ENCODE results near the gene SSBP3. TPM values are rescaled to one million over a fixed set of nuclear protein-coding genes. Genes with fewer than 3 reads are reported as not detected.

The SSBP3 gene
- total RNA-seq, 1 donor from 2014 or later, result 44.0 TPM

DNA sequence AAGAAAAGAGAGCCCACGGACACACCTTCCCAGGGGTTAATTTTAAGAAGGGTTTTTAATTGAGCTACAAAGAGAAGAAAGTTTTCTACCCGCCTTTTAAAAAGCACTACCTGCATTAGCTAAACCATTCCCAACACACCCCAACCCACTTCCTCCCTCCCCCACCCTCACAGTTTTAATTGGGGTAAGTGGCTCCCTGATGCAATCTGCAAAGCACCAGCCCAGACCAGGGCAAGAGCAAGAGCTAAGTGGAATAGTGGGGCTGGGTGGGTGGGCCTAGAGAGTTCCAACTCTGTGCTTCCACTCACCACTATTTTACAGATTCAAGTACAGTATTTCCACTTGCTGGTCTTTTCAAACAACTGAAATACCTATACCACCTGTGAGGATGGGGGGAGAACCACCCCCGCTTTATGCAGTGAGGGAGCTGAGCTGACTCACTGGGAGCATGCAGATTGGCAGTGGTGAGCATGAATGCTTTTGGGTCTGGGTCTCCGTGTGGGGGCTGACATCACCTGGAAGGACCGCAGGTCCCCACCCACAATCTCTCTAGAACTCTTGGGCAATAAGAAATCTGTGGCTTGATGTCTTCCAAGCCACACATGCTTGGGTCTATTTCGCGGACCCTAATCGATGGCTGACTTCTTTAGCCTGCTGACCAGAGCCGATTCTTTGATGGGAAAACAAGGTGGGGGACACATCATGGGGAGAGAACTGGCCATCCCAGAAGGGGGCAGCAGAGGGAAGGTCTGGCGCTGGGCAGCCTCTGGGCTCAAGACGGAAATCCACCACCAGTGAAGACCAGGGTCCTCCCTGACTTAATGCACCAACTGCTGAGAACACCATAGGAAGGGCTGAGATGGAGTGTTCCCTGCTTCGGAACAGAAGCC lies 95.5 kb downstream of the SSBP3 start:
- ATAC-seq, result peak; percentile 54 to 55
- Histone ChIP-seq H3K27ac (peak overlapping the region; percentile 6), H3K4me1 (peaks cover 54% of the 10 kb centered on the region), H3K9me3 (no peaks in the 10 kb centered on the region), H3K4me3 (no peak overlapping the region), H3K36me3 (no peaks in the 10 kb centered on the region), H3K27me3 (ENCODE audit: low read depth) (no peaks in the 10 kb centered on the region)
- TF ChIP-seq, protein P1, sequence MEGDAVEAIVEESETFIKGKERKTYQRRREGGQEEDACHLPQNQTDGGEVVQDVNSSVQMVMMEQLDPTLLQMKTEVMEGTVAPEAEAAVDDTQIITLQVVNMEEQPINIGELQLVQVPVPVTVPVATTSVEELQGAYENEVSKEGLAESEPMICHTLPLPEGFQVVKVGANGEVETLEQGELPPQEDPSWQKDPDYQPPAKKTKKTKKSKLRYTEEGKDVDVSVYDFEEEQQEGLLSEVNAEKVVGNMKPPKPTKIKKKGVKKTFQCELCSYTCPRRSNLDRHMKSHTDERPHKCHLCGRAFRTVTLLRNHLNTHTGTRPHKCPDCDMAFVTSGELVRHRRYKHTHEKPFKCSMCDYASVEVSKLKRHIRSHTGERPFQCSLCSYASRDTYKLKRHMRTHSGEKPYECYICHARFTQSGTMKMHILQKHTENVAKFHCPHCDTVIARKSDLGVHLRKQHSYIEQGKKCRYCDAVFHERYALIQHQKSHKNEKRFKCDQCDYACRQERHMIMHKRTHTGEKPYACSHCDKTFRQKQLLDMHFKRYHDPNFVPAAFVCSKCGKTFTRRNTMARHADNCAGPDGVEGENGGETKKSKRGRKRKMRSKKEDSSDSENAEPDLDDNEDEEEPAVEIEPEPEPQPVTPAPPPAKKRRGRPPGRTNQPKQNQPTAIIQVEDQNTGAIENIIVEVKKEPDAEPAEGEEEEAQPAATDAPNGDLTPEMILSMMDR (IDR thresholded peaks at IDR 0.05), result peak; percentile 53
- intact Hi-C loops (cut with DNase I), result no loop called here
- DNase-seq, result peak; percentile 62

DNA sequence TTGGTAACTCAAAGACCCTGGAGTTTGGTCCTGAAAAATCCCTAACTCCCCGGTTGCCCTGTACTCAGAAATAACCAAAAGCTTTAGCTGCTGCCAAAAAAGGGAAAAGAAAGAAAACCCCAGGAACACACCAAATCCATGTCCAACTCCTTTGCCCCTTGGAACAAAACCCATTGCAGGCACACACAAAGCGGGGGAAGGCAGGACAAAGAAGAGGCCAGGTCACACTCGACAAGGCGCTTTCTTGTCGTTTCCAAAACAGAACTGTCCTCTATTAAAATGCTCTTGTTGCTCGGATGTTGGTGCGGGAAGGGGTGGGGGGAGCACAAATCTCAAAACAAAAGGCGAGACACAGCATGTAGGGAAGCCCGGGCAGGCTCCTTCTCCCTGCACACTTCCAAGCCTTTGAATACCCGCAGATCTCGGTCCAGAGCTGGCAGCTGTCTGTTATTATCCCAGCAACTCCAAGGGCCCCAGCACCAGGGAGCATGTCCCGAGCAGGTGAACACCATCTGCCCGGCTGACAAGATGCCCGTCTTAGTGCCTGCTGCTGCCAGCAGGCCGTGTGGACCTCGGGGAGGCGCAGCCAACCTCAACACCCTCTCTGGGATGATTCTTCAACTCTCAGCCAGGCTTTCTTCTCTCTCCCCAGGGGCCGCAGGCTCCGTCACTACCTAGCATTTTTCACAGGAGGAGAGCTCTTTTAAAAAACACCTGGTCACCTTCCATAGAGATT lies 96.4 kb downstream of the SSBP3 start:
- ATAC-seq, result no peak
- intact Hi-C loops (cut with DNase I), result no loop called here

DNA sequence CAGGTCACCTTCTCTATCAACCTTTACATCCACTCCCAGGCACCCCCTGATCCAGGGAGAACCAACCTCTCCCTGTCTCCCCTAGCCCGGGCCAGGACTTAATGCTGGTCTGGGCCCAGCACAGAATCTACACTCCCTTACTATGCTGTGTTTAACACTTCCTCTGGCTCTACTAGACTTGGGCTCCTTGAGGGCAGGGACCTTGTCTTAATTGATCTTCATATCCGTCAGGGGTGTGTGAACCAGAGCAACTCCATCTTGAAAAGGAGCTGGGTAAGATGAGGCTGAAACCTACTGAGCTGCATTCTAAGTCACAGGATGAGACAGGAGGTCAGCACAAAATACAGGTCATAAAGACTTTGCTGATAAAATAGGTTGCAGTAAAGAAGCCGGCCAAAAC lies 98.9 kb downstream of the SSBP3 start:
- TF ChIP-seq, protein P1 (IDR thresholded peaks at IDR 0.05), result no peak
- Histone ChIP-seq H3K4me1 (peaks cover 30% of the 10 kb centered on the region), H3K27ac (no peak overlapping the region), H3K4me3 (no peak overlapping the region), H3K36me3 (no peaks in the 10 kb centered on the region), H3K27me3 (ENCODE audit: low read depth) (no peaks in the 10 kb centered on the region), H3K9me3 (no peaks in the 10 kb centered on the region)
- intact Hi-C loops (cut with DNase I), result no loop called here
- DNase-seq (no peak), ATAC-seq (no peak)

More for the DNA sequence above, 96.4 kb downstream of the SSBP3 start:
- DNase-seq, result no peak
- no peaks in the 10 kb centered on the region for H3K27me3 ChIP-seq (ENCODE audit: low read depth)
- TF ChIP-seq, protein P1 (IDR thresholded peaks at IDR 0.05), result no peak
- no peak overlapping the region for H3K4me3 ChIP-seq
- H3K4me1 ChIP-seq, result peaks cover 49% of the 10 kb centered on the region
- H3K9me3 ChIP-seq, result no peaks in the 10 kb centered on the region
- H3K27ac ChIP-seq, result no peak overlapping the region
- H3K36me3 ChIP-seq, result no peaks in the 10 kb centered on the region

DNA sequence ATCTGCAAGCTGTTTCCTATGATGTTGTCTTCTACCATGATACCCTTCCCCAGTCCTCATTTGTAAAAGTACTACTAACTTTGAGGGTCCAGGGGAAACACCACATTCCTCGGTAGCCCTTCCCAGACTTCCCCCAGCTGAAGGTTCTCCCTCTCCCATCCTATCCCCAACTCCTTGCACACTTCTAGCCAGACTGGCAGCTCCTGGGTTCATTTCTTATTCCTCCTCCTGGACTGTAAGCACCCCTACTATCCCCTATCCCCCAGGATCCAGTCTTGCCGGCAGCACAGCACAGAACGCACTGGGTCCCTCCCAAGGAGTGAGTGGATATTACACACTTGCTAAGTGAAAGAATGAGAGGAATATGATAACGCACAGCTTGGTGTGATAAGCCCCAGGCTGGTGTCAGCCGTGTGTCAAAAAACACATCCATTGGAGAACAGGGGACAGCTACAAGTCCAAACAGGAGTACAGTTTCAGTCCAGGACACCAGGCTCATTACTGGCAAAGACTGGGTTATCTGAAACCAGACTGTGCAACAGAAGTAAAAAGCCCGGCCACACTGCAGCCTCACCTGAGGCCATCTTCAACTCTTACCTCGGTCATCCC lies 100.2 kb downstream of the SSBP3 start:
- Histone ChIP-seq H3K27ac (no peak overlapping the region), H3K36me3 (no peaks in the 10 kb centered on the region), H3K4me3 (no peak overlapping the region), H3K27me3 (ENCODE audit: low read depth) (no peaks in the 10 kb centered on the region), H3K4me1 (peaks cover 18% of the 10 kb centered on the region), H3K9me3 (no peaks in the 10 kb centered on the region)
- DNase-seq, result no peak
- TF ChIP-seq, protein P1 (IDR thresholded peaks at IDR 0.05), result no peak
- intact Hi-C loops (cut with DNase I), result no loop called here
- ATAC-seq, result no peak

DNA sequence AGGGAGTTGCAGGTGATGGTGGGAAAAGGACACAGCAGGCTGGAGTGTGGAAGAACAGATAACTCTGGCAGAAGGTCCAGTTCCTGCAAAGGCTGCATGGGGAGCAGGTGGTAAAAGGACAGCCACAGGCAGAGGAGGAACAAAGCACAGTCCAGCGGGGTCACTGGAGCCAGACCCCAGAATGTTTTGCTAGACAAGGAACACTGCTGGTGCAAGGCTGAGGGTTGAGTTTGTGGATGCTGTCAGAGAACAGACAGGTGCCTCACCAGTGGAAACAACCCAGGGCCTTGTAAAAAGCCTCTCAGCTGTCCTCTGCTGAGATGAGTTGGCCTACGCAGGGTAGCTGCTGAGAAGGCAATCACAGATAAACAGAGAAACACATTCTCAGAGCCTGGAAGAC lies 101.7 kb downstream of the SSBP3 start:
- Histone ChIP-seq H3K27ac (no peak overlapping the region), H3K4me1 (peaks cover 6% of the 10 kb centered on the region), H3K4me3 (no peak overlapping the region), H3K27me3 (ENCODE audit: low read depth) (no peaks in the 10 kb centered on the region), H3K36me3 (no peaks in the 10 kb centered on the region), H3K9me3 (no peaks in the 10 kb centered on the region)
- DNase-seq (no peak), ATAC-seq (no peak)
- intact Hi-C loops (cut with DNase I), result no loop called here
- TF ChIP-seq, protein P1 (IDR thresholded peaks at IDR 0.05), result no peak

Data from lower lobe of right lung (tissue), 2 donors.